Measurements from ENCODE around the gene RABL2A.
"Not testable (repeated sequence)": the region's sequence is repeated elsewhere in the genome, so short reads cannot be mapped to it uniquely, and the experiment has no call there.

RABL2A gene

DNA sequence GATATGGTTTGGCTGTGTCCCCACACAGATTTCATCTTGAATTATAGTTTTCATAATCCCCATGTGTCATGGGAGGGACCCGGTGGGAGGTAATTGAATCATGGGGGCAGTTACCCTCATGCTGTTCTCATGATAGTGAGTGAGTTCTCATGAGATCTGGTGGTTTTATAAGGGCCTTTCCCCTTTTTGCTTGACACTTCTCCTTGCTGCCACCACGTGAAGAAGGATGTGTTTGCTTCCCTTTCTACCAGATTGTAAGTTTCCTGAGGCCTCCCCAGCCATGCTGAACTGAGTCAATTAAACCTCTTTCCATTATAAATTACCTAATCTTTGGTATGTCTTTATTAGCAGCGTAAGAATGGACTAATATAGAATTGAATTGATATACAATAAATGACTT, 63.8 kb downstream of the RABL2A start:
- DNase-seq: not testable (repeated sequence)
